ENCODE results near the gene PPP1R36. TPM values are rescaled to one million over a fixed set of nuclear protein-coding genes. Genes with fewer than 3 reads are reported as not detected.
A peak's percentile ranks its signal among the peaks of the same experiment; 100 is the strongest.

PPP1R36 gene
- total and polyA plus RNA-seq, 2 of the 4 experiments (the other 2 are of a cell fraction) = 0.15 to 0.54 TPM

- no peak overlapping the region for H3K23ac ChIP-seq (ENCODE audit: low read depth, low read length)
- H3K9ac ChIP-seq (ENCODE audit: low read depth, low read length) = no peak overlapping the region
- peaks cover 8% of the 10 kb centered on the region for H3K9me1 ChIP-seq (ENCODE audit: insufficient read depth, low read length)
- dilution Hi-C loops (cut with HindIII; ENCODE audit: low sequenced_read_pairs, unreplicated experiment) (no loop called here), in situ Hi-C loops (cut with MboI; ENCODE audit: low sequenced_read_pairs) (loop anchor here (5.0 kb wide), 1 partner anchor 90 kb away; the partner anchor contains the start of gene HSPA2), intact Hi-C loops (cut with micrococcal nuclease) (no loop called here)
- no peaks in the 10 kb centered on the region for H3K79me1 ChIP-seq (ENCODE audit: low read depth in 1 of 2, low read length in 2 of 2)
- peak overlapping the region; percentile 53 for H3K14ac ChIP-seq (replicated peaks; ENCODE audit: low read depth, low read length)
- H3K56ac ChIP-seq (ENCODE audit: extremely low read depth, insufficient read depth, low read length) = no peak overlapping the region
- 0 out of 3 replicates have a peak overlapping the region, but pooled peaks have one; percentile 54 for H2BK15ac ChIP-seq (ENCODE audit: low read depth, low read length)
- H2AFZ ChIP-seq (replicated peaks; ENCODE audit: low read length, poor library complexity) = no peak overlapping the region
- H3K18ac ChIP-seq (ENCODE audit: low read depth, low read length) = 0 out of 2 replicates have a peak overlapping the region, but pooled peaks have one; percentile 27
- H4K20me1 ChIP-seq (ENCODE audit: insufficient read depth, low read length) = no peaks in the 10 kb centered on the region
- 0 out of 4 replicates have a peak overlapping the region, but pooled peaks of 1 of the 2 experiments have one; percentile 13 for H4K8ac ChIP-seq (ENCODE audit: low read depth in 2 of 2, low read length in 2 of 2)
- no peaks in the 10 kb centered on the region for H3K36me3 ChIP-seq (ENCODE audit: control insufficient read depth, insufficient read depth, low read length)
- no peak overlapping the region for H4K5ac ChIP-seq (ENCODE audit: low read depth, low read length)
- peaks cover 20% of the 10 kb centered on the region for H3K4me1 ChIP-seq (ENCODE audit: control insufficient read depth, insufficient read depth, low read length)
- ChIA-PET POLR2A (ENCODE audit: unreplicated experiment) (no interaction called here), CTCF (interaction anchor here (0.9 kb wide), 2 partner anchors 20 to 95 kb away, joined by 3 read pairs; no protein-coding TSS in a partner anchor)
- no peak overlapping the region for H3K4me3 ChIP-seq (ENCODE audit: insufficient read depth, low read depth, low read length)
- H2BK5ac ChIP-seq (ENCODE audit: low read depth, low read length, poor library complexity, severe bottlenecking) = no peak overlapping the region
- no peak overlapping the region for H2AK9ac ChIP-seq (replicated peaks; ENCODE audit: low read depth, low read length, poor library complexity)
- DNase-seq = no peak
- no peak overlapping the region for H3K4me2 ChIP-seq (ENCODE audit: low read depth, low read length)
- H3K27ac ChIP-seq (ENCODE audit: insufficient read depth, low read length) = no peak overlapping the region
- H3K9me3 ChIP-seq (ENCODE audit: control insufficient read depth, insufficient read depth, low read length) = no peaks in the 10 kb centered on the region
- no peak overlapping the region for H3K4ac ChIP-seq (ENCODE audit: low read depth, low read length)
- peak overlapping the region; percentile 66; the same call in 1 of the 2 replicates for H2AK5ac ChIP-seq (ENCODE audit: low read depth, low read length)
- no peak overlapping the region for H4K91ac ChIP-seq (ENCODE audit: insufficient read depth, low read depth, low read length)
- TF ChIP-seq RFX5 (IDR thresholded peaks at IDR 0.05; ENCODE audit: low read depth, low read length) (no peak), MAZ (IDR thresholded peaks at IDR 0.05; ENCODE audit: borderline replicate concordance, low read depth, low read length) (no peak), NFE2L2 (IDR thresholded peaks at IDR 0.05; ENCODE audit: low read depth, low read length) (no peak), RAD21 (IDR thresholded peaks at IDR 0.05; ENCODE audit: low read length) (no peak), CEBPB (IDR thresholded peaks at IDR 0.05; ENCODE audit: low read depth, low read length) (no peak), FOS (IDR thresholded peaks at IDR 0.05; ENCODE audit: low read depth, low read length) (no peak), ELK1 (IDR thresholded peaks at IDR 0.05; ENCODE audit: borderline replicate concordance, low read depth, low read length) (no peak), USF2 (IDR thresholded peaks at IDR 0.05; ENCODE audit: low read depth, low read length) (no peak), SMC3 (IDR thresholded peaks at IDR 0.05; ENCODE audit: low read depth, low read length) (no peak), POLR2A (IDR thresholded peaks at IDR 0.05; ENCODE audit: low read depth, low read length) (no peak), MXI1 (IDR thresholded peaks at IDR 0.05; ENCODE audit: borderline replicate concordance, low read depth, low read length) (no peak), CHD1 (IDR thresholded peaks at IDR 0.05; ENCODE audit: low read depth, low read length) (no peak)
- TF ChIP-seq, protein P1, sequence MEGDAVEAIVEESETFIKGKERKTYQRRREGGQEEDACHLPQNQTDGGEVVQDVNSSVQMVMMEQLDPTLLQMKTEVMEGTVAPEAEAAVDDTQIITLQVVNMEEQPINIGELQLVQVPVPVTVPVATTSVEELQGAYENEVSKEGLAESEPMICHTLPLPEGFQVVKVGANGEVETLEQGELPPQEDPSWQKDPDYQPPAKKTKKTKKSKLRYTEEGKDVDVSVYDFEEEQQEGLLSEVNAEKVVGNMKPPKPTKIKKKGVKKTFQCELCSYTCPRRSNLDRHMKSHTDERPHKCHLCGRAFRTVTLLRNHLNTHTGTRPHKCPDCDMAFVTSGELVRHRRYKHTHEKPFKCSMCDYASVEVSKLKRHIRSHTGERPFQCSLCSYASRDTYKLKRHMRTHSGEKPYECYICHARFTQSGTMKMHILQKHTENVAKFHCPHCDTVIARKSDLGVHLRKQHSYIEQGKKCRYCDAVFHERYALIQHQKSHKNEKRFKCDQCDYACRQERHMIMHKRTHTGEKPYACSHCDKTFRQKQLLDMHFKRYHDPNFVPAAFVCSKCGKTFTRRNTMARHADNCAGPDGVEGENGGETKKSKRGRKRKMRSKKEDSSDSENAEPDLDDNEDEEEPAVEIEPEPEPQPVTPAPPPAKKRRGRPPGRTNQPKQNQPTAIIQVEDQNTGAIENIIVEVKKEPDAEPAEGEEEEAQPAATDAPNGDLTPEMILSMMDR (conservative IDR thresholded peaks at IDR 0.05; ENCODE audit: low read depth, low read length) = no peak
- 83% methylated on average over 2 of the region's 5 CpGs; no CpG with 5 or more reads in 1 of the 2 experiments for WGBS, 2 experiments (ENCODE audit: extremely low coverage in 2 of 2, insufficient read length in 1 of 2)
- ATAC-seq (ENCODE audit: low read depth) = no peak
- no TSS peak for BruUV-seq (replicated peaks)
- H3K27me3 ChIP-seq (ENCODE audit: control insufficient read depth, insufficient read depth, low read length) = no peaks in the 10 kb centered on the region
- peak overlapping the region; percentile 56 for H2BK120ac ChIP-seq (ENCODE audit: low read depth, low read length)
- peak overlapping the region; percentile 53; the same call in 1 of the 2 replicates for H2BK20ac ChIP-seq (ENCODE audit: low read depth, low read length)
These were observed 82.3 kb downstream of the PPP1R36 start for GRCh38 chr14:64632056-64632455.
